GM12875 (cell line): ENCODE results near the gene SP8.

Experiments
- H3K4me3 ChIP-seq: one replicate; pipeline ENCODE4 v1.5.1; 2011; ENCODE audit warnings: low read depth, low read length, control low read depth
- TF ChIP-seq, protein P1 (sequence below): IDR thresholded peaks from 2 replicates; pipeline ENCODE4 v1.5.1; 2011; ENCODE audit warnings: low read depth, mild to moderate bottlenecking, control low read depth, inconsistent platforms, low read length, moderate library complexity, borderline replicate concordance; ENCODE audit not compliant: insufficient read depth

SP8 gene

DNA sequence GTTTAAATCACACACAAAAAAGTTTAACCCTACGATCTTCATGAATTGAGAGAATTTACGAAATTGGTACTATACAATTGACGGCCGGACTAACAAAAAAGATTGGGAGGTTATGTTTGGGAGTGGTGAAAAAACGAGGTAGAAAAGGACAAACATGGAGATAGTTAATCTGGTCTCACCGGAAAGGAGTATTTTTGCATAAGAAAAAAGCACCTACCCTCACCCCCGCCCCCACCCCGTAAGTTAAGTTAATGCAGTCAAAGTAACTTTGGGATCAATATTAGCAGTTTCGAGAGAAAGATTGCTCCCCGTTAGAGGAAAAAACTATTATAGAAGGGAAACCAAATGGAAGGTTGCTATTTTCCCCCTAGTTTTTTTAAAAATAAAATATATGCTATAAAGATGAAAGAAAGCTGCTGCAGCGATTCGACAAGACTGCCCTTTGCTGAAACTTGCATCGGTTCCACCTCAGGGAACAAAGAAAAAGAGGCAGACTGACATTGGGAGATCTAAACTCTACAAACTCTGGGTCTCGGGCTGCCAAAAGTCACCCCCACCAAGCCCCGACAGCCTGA is 3.5 kb downstream of the SP8 start:
- H3K4me3 ChIP-seq, result no peak overlapping the region
- TF ChIP-seq, protein P1, sequence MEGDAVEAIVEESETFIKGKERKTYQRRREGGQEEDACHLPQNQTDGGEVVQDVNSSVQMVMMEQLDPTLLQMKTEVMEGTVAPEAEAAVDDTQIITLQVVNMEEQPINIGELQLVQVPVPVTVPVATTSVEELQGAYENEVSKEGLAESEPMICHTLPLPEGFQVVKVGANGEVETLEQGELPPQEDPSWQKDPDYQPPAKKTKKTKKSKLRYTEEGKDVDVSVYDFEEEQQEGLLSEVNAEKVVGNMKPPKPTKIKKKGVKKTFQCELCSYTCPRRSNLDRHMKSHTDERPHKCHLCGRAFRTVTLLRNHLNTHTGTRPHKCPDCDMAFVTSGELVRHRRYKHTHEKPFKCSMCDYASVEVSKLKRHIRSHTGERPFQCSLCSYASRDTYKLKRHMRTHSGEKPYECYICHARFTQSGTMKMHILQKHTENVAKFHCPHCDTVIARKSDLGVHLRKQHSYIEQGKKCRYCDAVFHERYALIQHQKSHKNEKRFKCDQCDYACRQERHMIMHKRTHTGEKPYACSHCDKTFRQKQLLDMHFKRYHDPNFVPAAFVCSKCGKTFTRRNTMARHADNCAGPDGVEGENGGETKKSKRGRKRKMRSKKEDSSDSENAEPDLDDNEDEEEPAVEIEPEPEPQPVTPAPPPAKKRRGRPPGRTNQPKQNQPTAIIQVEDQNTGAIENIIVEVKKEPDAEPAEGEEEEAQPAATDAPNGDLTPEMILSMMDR, result no peak

DNA sequence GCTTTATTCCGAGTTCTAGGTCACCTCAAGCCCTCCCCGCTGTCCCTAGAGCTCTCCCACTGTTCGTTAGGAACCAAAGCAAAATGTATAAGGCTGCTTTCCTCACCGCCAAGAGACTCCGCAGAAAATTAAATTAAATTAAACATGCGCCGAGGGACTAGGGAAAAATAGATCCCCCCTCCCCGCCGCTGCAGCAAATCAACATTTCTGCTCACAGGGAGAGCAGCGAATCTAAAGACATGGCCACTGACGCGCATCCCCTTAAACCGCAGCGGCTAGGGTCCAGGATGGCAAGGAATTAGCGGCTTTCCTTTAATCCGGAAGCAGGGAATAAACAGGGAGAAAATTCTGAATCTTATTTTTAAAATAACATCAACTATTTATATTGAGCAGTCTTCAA is 7.6 kb downstream of the SP8 start:
- TF ChIP-seq, protein P1, result no peak
- H3K4me3 ChIP-seq, result no peak overlapping the region

DNA sequence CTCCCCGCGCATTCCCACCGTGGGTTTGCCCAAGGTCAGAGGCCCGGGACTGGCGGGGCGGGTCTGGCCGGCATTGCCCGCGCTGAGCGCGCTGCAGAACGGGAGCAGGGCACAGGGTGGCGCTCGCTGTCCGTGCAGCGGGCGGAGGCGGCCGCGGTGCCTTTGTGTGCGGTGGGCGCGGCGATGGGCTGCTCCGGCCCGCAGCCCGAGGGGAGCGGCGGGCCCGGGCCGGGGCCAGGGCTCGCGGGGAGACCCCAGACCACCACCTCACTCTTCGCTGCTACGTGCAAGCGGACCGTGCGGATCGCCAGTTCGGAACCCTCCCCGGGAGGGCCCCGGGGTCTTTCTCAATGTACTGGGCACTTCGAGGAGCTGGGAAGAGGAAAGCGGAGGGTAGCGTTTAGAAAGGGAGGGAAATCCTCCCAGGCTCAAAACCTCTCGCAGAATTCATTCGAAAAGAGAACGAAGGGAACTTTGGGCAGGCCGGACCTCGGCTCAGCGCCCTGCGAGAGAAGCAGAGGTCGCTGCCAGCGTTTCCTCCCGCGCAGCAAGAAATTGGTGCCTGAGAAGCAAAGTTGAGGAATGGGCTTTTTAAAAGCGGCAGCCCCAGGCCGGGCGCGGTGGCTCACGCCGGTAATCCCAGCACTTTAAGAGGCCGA is 8.5 kb downstream of the SP8 start:
- no peak overlapping the region for H3K4me3 ChIP-seq
- TF ChIP-seq, protein P1, result peak; percentile 41; the same call in 1 of the 2 replicates

DNA sequence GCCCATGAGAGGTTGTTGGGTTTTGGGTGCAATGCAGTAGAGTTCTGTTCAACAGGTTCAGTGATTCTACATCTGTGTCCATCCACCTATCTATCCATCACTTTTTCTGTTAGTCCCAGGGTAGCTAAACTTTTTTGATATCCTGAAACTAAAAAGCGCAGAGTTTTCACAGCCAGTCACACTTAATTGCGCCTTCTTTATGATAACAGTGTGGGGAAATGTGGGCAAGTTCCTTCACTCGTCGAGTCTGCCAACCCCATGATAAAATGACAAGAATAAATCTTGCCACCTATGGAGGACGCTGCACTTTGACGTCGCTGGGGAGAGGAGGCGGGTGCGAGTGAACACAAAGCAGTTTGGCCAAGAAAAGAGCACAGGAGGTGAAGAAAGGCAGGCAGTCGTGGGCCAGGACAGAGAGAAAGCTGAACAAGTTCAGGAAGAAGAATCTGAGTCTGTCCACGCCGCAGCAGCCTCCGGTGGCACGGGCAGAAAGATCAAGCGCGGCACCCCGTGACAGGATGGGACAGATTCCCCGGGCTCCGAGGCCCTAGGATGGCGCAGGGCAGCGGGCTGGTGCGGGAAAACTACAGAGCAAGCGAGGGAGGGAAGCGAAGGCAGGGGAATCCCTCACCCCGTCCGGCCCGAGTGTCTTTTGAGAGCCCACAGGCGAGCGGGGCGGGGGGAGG is 9.2 kb downstream of the SP8 start:
- no peak overlapping the region for H3K4me3 ChIP-seq
- TF ChIP-seq, protein P1, result no peak

DNA sequence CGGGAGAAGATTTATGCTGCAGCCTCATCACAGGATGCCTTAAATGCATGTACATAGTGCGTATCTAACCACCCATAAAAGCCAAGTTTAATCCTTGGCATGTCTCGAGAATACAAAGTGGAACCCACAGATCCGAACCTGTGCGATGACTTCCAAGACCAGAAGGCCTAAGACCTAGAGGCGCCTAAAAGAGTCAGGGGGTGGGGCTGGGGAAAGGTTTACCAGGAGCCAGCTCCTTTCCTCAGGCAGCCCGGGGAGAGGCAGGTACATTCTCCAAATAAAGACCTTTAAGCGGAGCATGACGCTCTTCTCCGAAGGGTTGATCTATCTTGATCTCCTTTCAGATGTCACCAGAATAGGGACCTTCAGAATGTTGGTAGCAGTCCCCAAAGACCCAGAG is 9.7 kb downstream of the SP8 start:
- no peak overlapping the region for H3K4me3 ChIP-seq
- TF ChIP-seq, protein P1, result no peak

DNA sequence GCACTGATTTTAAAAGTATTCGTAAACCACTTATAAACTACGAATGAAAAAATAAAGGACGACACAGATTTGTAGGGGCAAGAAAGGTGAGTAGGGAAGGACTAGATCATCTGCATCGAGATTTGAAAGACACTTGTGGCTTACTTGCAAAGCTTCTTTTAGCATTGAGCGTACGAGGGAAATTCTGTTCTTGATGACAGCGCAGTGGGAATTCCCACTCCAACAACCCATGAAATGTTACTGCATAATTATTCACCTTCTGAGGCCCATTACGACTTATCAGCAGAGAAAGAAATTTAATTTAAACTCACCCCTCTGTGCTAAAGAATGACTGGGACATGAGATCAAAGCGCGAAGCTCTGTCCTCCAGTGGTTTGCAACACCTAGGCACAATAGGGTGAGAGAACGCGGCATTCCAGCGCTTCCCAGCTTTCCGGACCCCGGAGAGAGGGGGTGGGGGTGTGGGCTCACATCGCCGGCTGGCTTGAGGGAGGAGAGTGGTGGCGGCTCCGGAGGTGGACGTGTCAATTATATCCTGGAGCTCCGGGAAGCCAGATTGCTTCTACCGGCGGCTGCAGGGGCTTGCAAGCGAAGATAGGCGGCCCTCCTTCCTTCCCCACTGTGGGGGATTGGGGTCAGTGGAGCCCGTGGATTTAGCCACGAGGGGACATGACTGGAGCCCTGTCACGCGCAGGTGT is 10.3 kb downstream of the SP8 start:
- H3K4me3 ChIP-seq, result no peak overlapping the region
- TF ChIP-seq, protein P1, result no peak
